Anterior cingulate cortex (tissue), 58 donors: Measurements from ENCODE around the gene HSBP1L1.

ENCODE experiments used
- DNase-seq, 58 donors: peaks; one replicate each; lab custom pipeline; 2025; lab: John Stamatoyannopoulos, UW

Gene HSBP1L1

GRCh38 chr18:79942786-79943607 is 21.4 kb upstream of the HSBP1L1 start:
- DNase-seq: no peak

- DNase-seq: no peak
Measured at GRCh38 chr18:79943608-79944125, 20.8 kb upstream of the HSBP1L1 start.

GRCh38 chr18:79944126-79944731 is 20.2 kb upstream of the HSBP1L1 start:
- peak in 8 of 58 donors; percentile 15 to 65 (median 51) for DNase-seq

GRCh38 chr18:79944746-79945117 is 19.7 kb upstream of the HSBP1L1 start:
- DNase-seq: no peak

- no peak for DNase-seq
Measured at GRCh38 chr18:79945118-79946042, 19.1 kb upstream of the HSBP1L1 start.

GRCh38 chr18:79947054-79947755 is 17.2 kb upstream of the HSBP1L1 start:
- DNase-seq: no peak

- no peak for DNase-seq
Measured at GRCh38 chr18:79947881-79948610, 16.4 kb upstream of the HSBP1L1 start.

GRCh38 chr18:79948719-79949411 is 15.6 kb upstream of the HSBP1L1 start:
- no peak for DNase-seq

- DNase-seq: no peak
Measured at GRCh38 chr18:79949697-79950487, 14.6 kb upstream of the HSBP1L1 start.

GRCh38 chr18:79950515-79951341 is 13.7 kb upstream of the HSBP1L1 start:
- no peak for DNase-seq

- DNase-seq: peak; percentile 22 to 92 (median 82)
Measured at GRCh38 chr18:79951545-79952455, 12.6 kb upstream of the HSBP1L1 start, which contains the start of gene SLC66A2. TSS of gene SLC66A2 (minus strand) at chr18:79951653. CDS start at chr18:79950926, 727 bp downstream.

- DNase-seq: no peak
Measured at GRCh38 chr18:79952456-79952995, 11.9 kb upstream of the HSBP1L1 start.

GRCh38 chr18:79952996-79953559 is 11.4 kb upstream of the HSBP1L1 start:
- no peak for DNase-seq

GRCh38 chr18:79953971-79954651 is 10.3 kb upstream of the HSBP1L1 start:
- no peak for DNase-seq

- DNase-seq: no peak
Measured at GRCh38 chr18:79954791-79955190, 9.7 kb upstream of the HSBP1L1 start.
